ENCODE results near the gene CD96.

DNA sequence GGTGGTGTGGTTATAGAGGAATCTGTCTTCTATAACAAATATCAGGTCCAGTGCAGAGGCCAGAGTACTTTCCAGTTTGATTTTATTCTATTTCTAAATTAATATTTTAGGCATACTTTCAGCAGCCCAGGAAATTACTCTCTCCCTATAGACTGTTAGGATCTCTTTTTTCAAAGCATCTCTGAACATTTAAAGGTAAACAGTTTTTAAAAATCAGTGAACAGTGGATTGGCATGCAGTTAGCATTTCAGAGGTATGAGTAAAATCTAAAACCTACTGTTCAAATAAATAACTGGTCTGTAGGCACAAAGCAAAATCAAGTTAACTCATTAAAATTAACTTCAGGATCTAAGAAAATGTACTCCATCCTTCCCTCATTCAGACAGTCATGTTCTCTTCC is 50.1 kb downstream of the CD96 start:
- TF ChIP-seq, protein P1, sequence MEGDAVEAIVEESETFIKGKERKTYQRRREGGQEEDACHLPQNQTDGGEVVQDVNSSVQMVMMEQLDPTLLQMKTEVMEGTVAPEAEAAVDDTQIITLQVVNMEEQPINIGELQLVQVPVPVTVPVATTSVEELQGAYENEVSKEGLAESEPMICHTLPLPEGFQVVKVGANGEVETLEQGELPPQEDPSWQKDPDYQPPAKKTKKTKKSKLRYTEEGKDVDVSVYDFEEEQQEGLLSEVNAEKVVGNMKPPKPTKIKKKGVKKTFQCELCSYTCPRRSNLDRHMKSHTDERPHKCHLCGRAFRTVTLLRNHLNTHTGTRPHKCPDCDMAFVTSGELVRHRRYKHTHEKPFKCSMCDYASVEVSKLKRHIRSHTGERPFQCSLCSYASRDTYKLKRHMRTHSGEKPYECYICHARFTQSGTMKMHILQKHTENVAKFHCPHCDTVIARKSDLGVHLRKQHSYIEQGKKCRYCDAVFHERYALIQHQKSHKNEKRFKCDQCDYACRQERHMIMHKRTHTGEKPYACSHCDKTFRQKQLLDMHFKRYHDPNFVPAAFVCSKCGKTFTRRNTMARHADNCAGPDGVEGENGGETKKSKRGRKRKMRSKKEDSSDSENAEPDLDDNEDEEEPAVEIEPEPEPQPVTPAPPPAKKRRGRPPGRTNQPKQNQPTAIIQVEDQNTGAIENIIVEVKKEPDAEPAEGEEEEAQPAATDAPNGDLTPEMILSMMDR (IDR thresholded peaks at IDR 0.05), result no peak
- no peak for TF ChIP-seq POLR2A (IDR thresholded peaks at IDR 0.05)

Data from ovary (tissue), 3 donors.